BLaER1 (cell line): Measurements from ENCODE around the gene CRTC1.
A peak's percentile ranks its signal among the peaks of the same experiment; 100 is the strongest.

Source experiments
- H3K27ac ChIP-seq: shearing (Covaris generic); formaldehyde crosslinking; 2 replicates; pipeline ENCODE4 v1.8.1; 2022
- H3K27me3 ChIP-seq: shearing (Covaris generic); formaldehyde crosslinking; 2 replicates; pipeline ENCODE4 v1.8.1; 2022
- H3K36me3 ChIP-seq: shearing (Covaris generic); formaldehyde crosslinking; 2 replicates; pipeline ENCODE4 v1.8.1; 2022
- H3K4me1 ChIP-seq: shearing (Covaris generic); formaldehyde crosslinking; 2 replicates; pipeline ENCODE4 v1.8.1; 2022
- H3K4me2 ChIP-seq: shearing (Covaris generic); formaldehyde crosslinking; 2 replicates; pipeline ENCODE4 v1.8.1; 2022
- H3K4me3 ChIP-seq: shearing (Covaris generic); formaldehyde crosslinking; 2 replicates; pipeline ENCODE4 v1.8.1; 2022
- H3K9ac ChIP-seq: shearing (Covaris generic); formaldehyde crosslinking; 2 replicates; pipeline ENCODE4 v1.8.1; 2022
- H3K9me3 ChIP-seq: shearing (Covaris generic); formaldehyde crosslinking; 2 replicates; pipeline ENCODE4 v1.8.1; 2022
- H4K20me1 ChIP-seq: shearing (Covaris generic); formaldehyde crosslinking; 2 replicates; pipeline ENCODE4 v1.8.1; 2022
- Cebpa-rat ChIP-seq: shearing (Covaris generic); IDR thresholded peaks from 2 replicates; pipeline ENCODE4 v1.8.1; 2022

CRTC1 gene

GRCh38 chr19:18749362-18750231, 66.1 kb downstream of the CRTC1 start:
- Histone ChIP-seq H3K27me3 (no peaks in the 10 kb centered on the region), H3K4me3 (no peak overlapping the region), H3K9me3 (no peaks in the 10 kb centered on the region), H3K4me2 (peak overlapping the region; percentile 69), H3K4me1 (peaks cover 28% of the 10 kb centered on the region), H3K27ac (peak overlapping the region; percentile 40), H3K36me3 (peaks cover 36% of the 10 kb centered on the region; the same call in 1 of the 2 replicates), H3K9ac (no peak overlapping the region), H4K20me1 (no peaks in the 10 kb centered on the region)
- TF ChIP-seq Cebpa-rat, result no peak

DNA sequence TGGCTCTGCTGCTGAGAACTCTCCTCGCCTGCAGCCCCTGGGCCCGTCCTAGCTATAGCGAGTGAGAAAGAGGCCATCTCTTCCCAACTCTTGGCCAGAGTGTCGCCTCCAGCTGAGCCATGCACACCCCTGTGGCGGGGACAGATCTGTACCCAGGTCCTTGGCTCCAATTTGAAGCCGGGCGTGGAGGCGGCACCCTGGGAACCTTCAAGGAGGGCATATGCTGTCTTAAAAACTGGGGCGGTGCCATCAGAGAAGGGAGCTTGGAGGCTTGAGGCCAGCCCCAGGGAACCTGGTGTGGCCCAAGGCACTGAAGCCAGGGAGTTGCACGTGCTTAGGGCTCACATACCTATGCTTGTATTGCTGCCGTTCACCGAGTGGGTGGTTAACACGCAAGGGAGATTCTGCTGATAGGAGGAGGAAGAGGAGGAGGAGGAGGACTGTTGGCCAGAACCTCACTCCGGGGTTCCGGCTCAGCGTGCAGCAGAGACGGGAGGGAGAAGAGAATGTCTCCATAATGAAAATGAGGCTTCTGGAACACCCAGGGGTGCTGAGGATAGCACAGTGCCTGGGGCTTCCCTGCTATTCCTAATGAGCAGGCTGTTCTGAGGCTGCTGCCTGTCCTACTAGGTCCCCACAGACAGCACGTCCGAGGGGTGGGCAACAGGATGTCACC, 67.0 kb downstream of the CRTC1 start:
- peak overlapping the region; percentile 69 for H3K4me2 ChIP-seq
- peaks cover 36% of the 10 kb centered on the region; the same call in 1 of the 2 replicates for H3K36me3 ChIP-seq
- H3K4me3 ChIP-seq, result no peak overlapping the region
- peaks cover 28% of the 10 kb centered on the region for H3K4me1 ChIP-seq
- H3K9ac ChIP-seq, result no peak overlapping the region
- H3K27me3 ChIP-seq, result no peaks in the 10 kb centered on the region
- no peak for TF ChIP-seq Cebpa-rat
- no peaks in the 10 kb centered on the region for H3K9me3 ChIP-seq
- H3K27ac ChIP-seq, result no peak overlapping the region
- no peaks in the 10 kb centered on the region for H4K20me1 ChIP-seq

- H3K36me3 ChIP-seq, result peaks cover 39% of the 10 kb centered on the region; the same call in 1 of the 2 replicates
Observed at GRCh38 chr19:18751571-18751970, 68.1 kb downstream of the CRTC1 start.

DNA sequence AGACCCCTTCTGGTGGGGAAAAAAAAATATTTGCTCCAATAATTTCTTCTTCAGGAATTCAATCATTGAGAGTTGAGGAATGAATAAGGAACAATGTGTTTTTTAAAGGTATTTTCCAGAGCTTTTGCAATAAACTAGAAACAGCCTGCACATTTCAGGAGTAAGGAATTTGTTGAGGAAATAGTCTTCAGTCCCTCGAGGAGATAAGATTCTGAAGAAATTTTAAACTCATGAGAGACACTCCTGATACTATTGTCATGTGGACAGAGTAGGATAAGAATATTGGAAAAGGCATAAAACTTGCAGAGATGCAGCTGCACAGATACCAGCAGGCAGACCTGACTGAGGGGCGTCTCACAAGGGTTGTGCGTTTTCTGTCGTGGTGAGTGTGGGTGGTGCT, 71.0 kb downstream of the CRTC1 start:
- H3K36me3 ChIP-seq, result peaks cover 48% of the 10 kb centered on the region

More at GRCh38 chr19:18751571-18751970, 68.1 kb downstream of the CRTC1 start:
- no peak for TF ChIP-seq Cebpa-rat
- Histone ChIP-seq H3K9ac (no peak overlapping the region), H3K4me2 (no peak overlapping the region), H3K9me3 (no peaks in the 10 kb centered on the region), H3K4me3 (no peak overlapping the region), H3K27ac (no peak overlapping the region), H3K27me3 (no peaks in the 10 kb centered on the region), H3K4me1 (peaks cover 20% of the 10 kb centered on the region), H4K20me1 (no peaks in the 10 kb centered on the region)

DNA sequence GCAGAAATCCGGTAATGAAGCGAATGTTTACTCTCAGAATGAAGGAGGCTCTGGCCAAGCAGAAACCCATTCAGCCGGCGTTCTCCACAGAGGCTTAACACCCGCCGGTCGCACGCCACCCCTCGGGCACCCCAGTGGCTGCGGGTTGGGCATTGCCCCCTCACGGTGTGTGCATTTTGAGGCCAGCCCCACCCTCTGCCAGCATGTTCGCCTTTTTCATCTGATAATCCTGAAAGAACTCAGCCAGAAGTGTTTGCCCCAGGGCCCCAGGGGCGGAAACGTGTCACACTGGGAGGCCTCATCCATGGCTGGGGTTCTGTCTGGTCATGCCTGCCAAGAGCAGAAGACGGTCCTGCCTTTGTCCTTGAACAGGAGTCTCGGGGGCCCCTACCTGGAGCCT, 73.4 kb downstream of the CRTC1 start:
- peaks cover 47% of the 10 kb centered on the region for H3K4me1 ChIP-seq
- H3K4me3 ChIP-seq, result no peak overlapping the region
- peaks cover 33% of the 10 kb centered on the region for H3K36me3 ChIP-seq
- no peak overlapping the region for H3K9ac ChIP-seq
- no peak for TF ChIP-seq Cebpa-rat
- no peaks in the 10 kb centered on the region for H3K9me3 ChIP-seq
- H3K27ac ChIP-seq, result no peak overlapping the region
- H4K20me1 ChIP-seq, result no peaks in the 10 kb centered on the region
- peak overlapping the region; percentile 4; the same call in 1 of the 2 replicates for H3K4me2 ChIP-seq
- no peaks in the 10 kb centered on the region for H3K27me3 ChIP-seq

More for the DNA sequence above, 71.0 kb downstream of the CRTC1 start:
- no peak for TF ChIP-seq Cebpa-rat
- Histone ChIP-seq H3K9ac (no peak overlapping the region), H3K4me1 (peaks cover 35% of the 10 kb centered on the region), H3K27me3 (no peaks in the 10 kb centered on the region), H3K9me3 (no peaks in the 10 kb centered on the region), H3K4me2 (no peak overlapping the region), H3K27ac (no peak overlapping the region), H4K20me1 (no peaks in the 10 kb centered on the region), H3K4me3 (no peak overlapping the region)

DNA sequence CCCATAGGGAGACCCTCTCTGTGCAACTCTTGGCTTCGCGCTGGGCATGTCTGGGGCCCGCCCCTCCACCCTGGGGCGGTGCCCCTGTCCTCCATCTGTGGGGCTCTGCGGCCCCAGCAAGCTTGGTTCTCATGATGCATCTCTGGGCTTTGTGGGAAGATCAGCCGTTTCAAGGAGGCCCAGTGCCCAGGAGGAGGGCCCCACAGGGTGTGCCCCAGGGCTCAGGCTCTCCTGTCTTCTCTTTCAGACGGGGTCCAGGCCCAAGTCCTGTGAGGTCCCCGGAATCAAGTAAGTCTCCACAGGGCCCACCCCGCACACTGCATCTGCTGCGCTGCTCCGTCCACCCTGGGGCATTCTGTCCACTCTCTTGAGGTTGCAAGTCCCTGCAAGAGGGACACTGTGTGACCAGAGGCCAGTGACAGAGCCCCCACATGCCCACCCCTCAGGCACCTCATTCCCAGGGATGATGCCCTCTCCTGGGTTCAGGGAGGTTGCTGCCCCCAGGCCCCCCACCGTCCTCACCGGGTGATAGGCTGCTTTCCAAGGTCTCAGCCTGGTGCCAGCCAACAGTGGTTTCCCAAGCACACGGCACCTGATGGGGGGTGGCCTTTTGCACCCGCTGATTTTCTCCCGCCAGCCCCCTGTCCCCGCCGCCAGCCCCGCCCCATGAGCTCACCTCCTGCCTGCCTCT, 76.0 kb downstream of the CRTC1 start:
- Histone ChIP-seq H3K36me3 (peaks cover 12% of the 10 kb centered on the region), H3K27me3 (no peaks in the 10 kb centered on the region), H3K4me3 (no peak overlapping the region), H3K4me1 (peaks cover 73% of the 10 kb centered on the region), H4K20me1 (peaks cover 7% of the 10 kb centered on the region; the same call in 1 of the 2 replicates), H3K9ac (no peak overlapping the region), H3K9me3 (no peaks in the 10 kb centered on the region), H3K4me2 (peak overlapping the region; percentile 69), H3K27ac (no peak overlapping the region)
- TF ChIP-seq Cebpa-rat, result no peak

GRCh38 chr19:18759995-18760426, 76.5 kb downstream of the CRTC1 start:
- H3K9ac ChIP-seq, result no peak overlapping the region
- no peaks in the 10 kb centered on the region for H3K27me3 ChIP-seq
- peaks cover 12% of the 10 kb centered on the region for H3K36me3 ChIP-seq
- H3K4me1 ChIP-seq, result peaks cover 78% of the 10 kb centered on the region
- peak overlapping the region; percentile 92 for H3K4me2 ChIP-seq
- H4K20me1 ChIP-seq, result peaks cover 12% of the 10 kb centered on the region; the same call in 1 of the 2 replicates
- no peaks in the 10 kb centered on the region for H3K9me3 ChIP-seq
- H3K4me3 ChIP-seq, result no peak overlapping the region
- TF ChIP-seq Cebpa-rat, result no peak
- no peak overlapping the region for H3K27ac ChIP-seq

GRCh38 chr19:18760440-18761383, 77.2 kb downstream of the CRTC1 start:
- Histone ChIP-seq H3K27me3 (no peaks in the 10 kb centered on the region), H3K4me2 (peak overlapping the region; percentile 92), H4K20me1 (peaks cover 17% of the 10 kb centered on the region; the same call in 1 of the 2 replicates), H3K4me3 (no peak overlapping the region), H3K36me3 (peaks cover 12% of the 10 kb centered on the region), H3K4me1 (peaks cover 85% of the 10 kb centered on the region), H3K27ac (0 out of 2 replicates have a peak overlapping the region, but pooled peaks have one; percentile 26), H3K9me3 (no peaks in the 10 kb centered on the region), H3K9ac (no peak overlapping the region)
- no peak for TF ChIP-seq Cebpa-rat
